HG03066 (cell line): Measurements from ENCODE around the gene SLC25A25.
A peak's percentile ranks its signal among the peaks of the same experiment; 100 is the strongest.
"Not testable (repeated sequence)": the region's sequence is repeated elsewhere in the genome, so short reads cannot be mapped to it uniquely, and the experiment has no call there.

Experiments used
- ATAC-seq: cut with Tn5 transposase; IDR thresholded peaks from one replicate; pipeline ENCODE4 v1.9.1; 2021; ENCODE audit warnings: low read depth; ENCODE audit not compliant: unreplicated experiment

Gene SLC25A25

GRCh38 chr9:128067645-128068385, at the start of gene SLC25A25:
Gene SLC25A25 (plus strand): TSS chr9:128068232. CDS start chr9:128068320, 88 bp downstream.
- peak; percentile 65 for ATAC-seq

GRCh38 chr9:128020692-128021091, 47.3 kb upstream of the SLC25A25 start:
- no peak for ATAC-seq

GRCh38 chr9:128021098-128021497, 46.9 kb upstream of the SLC25A25 start:
- ATAC-seq: no peak

GRCh38 chr9:128022886-128023285, 45.1 kb upstream of the SLC25A25 start:
- ATAC-seq: no peak

- ATAC-seq: not testable (repeated sequence)
Observed at GRCh38 chr9:128023671-128024070, 44.4 kb upstream of the SLC25A25 start.

GRCh38 chr9:128024761-128025308, 43.2 kb upstream of the SLC25A25 start:
- ATAC-seq: no peak

- ATAC-seq: no peak
Observed at GRCh38 chr9:128025736-128026135, 42.3 kb upstream of the SLC25A25 start.

- peak; percentile 45 for ATAC-seq
Observed at GRCh38 chr9:128026255-128026772, 41.7 kb upstream of the SLC25A25 start.

- ATAC-seq: peak; percentile 10
Observed at GRCh38 chr9:128026773-128027541, 41.1 kb upstream of the SLC25A25 start.

GRCh38 chr9:128027705-128028104, 40.3 kb upstream of the SLC25A25 start:
- no peak for ATAC-seq

- no peak for ATAC-seq
Observed at GRCh38 chr9:128033609-128034008, 34.4 kb upstream of the SLC25A25 start.

- no peak for ATAC-seq
Observed at GRCh38 chr9:128034821-128035652, 33.0 kb upstream of the SLC25A25 start.

- ATAC-seq: not testable (repeated sequence)
Observed at GRCh38 chr9:128036522-128036921, 31.5 kb upstream of the SLC25A25 start.

GRCh38 chr9:128040783-128041182, 27.2 kb upstream of the SLC25A25 start:
- not testable (repeated sequence) for ATAC-seq

GRCh38 chr9:128042043-128042442, 26.0 kb upstream of the SLC25A25 start:
- no peak for ATAC-seq

- ATAC-seq: no peak
Observed at GRCh38 chr9:128043467-128043868, 24.6 kb upstream of the SLC25A25 start.

- not testable (repeated sequence) for ATAC-seq
Observed at GRCh38 chr9:128045409-128045808, 22.6 kb upstream of the SLC25A25 start.

GRCh38 chr9:128045831-128046230, 22.2 kb upstream of the SLC25A25 start:
- no peak for ATAC-seq

GRCh38 chr9:128047231-128047630, 20.8 kb upstream of the SLC25A25 start:
- no peak for ATAC-seq

- ATAC-seq: no peak
Observed at GRCh38 chr9:128048663-128049062, 19.4 kb upstream of the SLC25A25 start.
